Muscle layer of duodenum (tissue), 2 donors: Measurements from ENCODE around the gene COL7A1.
A peak's percentile ranks its signal among the peaks of the same experiment; 100 is the strongest.
"Not testable (repeated sequence)": the region's sequence is repeated elsewhere in the genome, so short reads cannot be mapped to it uniquely, and the experiment has no call there.

Experiments used
- H3K27ac ChIP-seq: one replicate; pipeline ENCODE4 v1.7.0; 2013; ENCODE audit warnings: mild to moderate bottlenecking, low read length
- H3K27me3 ChIP-seq: one replicate; pipeline ENCODE4 v1.7.0; 2013; ENCODE audit warnings: low read depth, mild to moderate bottlenecking, control low read depth, low read length
- H3K36me3 ChIP-seq, 2 donors: one replicate each; pipeline ENCODE4 v1.7.0; 2013; ENCODE audit warnings: low read length in 2 of 2, control low read depth in 1 of 2, mild to moderate bottlenecking in 1 of 2; ENCODE audit not compliant: insufficient read depth in 2 of 2, control insufficient read depth in 1 of 2
- H3K4me1 ChIP-seq, 2 donors: one replicate each; pipeline ENCODE4 v1.7.0; 2013; ENCODE audit warnings: low read length in 2 of 2, mild to moderate bottlenecking in 2 of 2, control low read depth in 1 of 2, moderate library complexity in 1 of 2; ENCODE audit not compliant: insufficient read depth in 2 of 2, control insufficient read depth in 1 of 2
- H3K4me3 ChIP-seq, 2 donors: one replicate each; pipeline ENCODE4 v1.7.0; 2013; ENCODE audit warnings: low read length in 2 of 2, low read depth in 1 of 2, mild to moderate bottlenecking in 1 of 2
- H3K9me3 ChIP-seq, 2 donors: one replicate each; pipeline ENCODE4 v1.7.0; 2013; ENCODE audit warnings: low read length in 2 of 2, control low read depth in 1 of 2, mild to moderate bottlenecking in 1 of 2; ENCODE audit not compliant: control insufficient read depth in 1 of 2
- donor health status: healthy.

COL7A1 gene

GRCh38 chr3:48558493-48559134 is 36.5 kb downstream of the COL7A1 start:
- H3K27me3 ChIP-seq = no peaks in the 10 kb centered on the region
- peaks cover 0 to 1% of the 10 kb centered on the region in 2 donors for H3K36me3 ChIP-seq
- H3K4me3 ChIP-seq = no peak overlapping the region
- no peaks in the 10 kb centered on the region for H3K9me3 ChIP-seq
- H3K27ac ChIP-seq = no peak overlapping the region
- peaks cover 12 to 42% of the 10 kb centered on the region in 2 donors for H3K4me1 ChIP-seq

DNA sequence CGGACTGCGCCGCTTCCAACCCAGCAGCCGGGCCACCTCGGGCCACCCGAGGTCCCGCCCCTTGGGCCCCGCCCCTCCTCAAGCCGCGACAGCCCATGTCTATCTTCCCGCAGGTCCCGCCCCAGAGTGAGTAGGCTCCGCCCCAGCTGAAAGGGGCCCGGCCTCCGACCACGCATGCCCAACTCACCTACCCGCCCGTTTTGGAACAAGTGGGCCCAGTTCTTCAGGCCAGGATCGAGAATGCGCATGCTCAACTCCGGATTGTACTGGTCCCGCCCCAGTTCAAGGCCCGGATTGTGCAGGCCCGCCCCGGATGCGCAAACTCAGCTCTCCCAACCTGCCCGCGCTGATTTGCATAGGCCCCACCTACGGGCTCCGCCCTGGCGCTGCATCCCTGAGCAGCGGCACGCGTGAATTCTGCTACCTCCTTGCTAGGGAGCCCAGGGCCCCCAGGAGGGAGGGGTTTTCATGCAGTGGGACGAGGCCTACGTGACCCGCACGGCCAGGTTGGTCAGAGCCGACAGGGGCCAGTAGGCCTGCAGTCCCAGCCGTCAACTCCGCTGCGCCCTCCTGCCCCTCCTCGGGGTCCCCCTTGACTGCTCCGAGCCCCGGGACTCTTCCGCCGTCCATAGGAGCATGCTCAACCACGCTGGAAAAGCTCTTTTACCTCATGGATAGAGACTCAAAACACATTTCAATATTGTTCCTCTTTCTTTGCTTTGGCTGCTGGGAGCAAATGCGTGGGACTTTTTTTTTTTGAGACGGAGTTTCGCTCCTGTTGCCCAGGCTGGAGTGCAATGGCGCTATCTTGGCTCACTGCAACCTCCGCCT is 38.1 kb downstream of the COL7A1 start, which contains the start of gene PFKFB4:
Gene PFKFB4 (minus strand): TSS at position 8 of the 831 bp plus-strand sequence. CDS start 26 bp downstream, outside the sequence.
- Histone ChIP-seq H3K9me3 (no peaks in the 10 kb centered on the region), H3K27me3 (no peaks in the 10 kb centered on the region), H3K27ac (peak within 1 kb of the TSS; percentile 62), H3K36me3 (no peaks in the 10 kb centered on the region), H3K4me3 (peak within 1 kb of the TSS; percentile 74 to 86), H3K4me1 (peaks cover 12 to 42% of the 10 kb centered on the region in 2 donors)

DNA sequence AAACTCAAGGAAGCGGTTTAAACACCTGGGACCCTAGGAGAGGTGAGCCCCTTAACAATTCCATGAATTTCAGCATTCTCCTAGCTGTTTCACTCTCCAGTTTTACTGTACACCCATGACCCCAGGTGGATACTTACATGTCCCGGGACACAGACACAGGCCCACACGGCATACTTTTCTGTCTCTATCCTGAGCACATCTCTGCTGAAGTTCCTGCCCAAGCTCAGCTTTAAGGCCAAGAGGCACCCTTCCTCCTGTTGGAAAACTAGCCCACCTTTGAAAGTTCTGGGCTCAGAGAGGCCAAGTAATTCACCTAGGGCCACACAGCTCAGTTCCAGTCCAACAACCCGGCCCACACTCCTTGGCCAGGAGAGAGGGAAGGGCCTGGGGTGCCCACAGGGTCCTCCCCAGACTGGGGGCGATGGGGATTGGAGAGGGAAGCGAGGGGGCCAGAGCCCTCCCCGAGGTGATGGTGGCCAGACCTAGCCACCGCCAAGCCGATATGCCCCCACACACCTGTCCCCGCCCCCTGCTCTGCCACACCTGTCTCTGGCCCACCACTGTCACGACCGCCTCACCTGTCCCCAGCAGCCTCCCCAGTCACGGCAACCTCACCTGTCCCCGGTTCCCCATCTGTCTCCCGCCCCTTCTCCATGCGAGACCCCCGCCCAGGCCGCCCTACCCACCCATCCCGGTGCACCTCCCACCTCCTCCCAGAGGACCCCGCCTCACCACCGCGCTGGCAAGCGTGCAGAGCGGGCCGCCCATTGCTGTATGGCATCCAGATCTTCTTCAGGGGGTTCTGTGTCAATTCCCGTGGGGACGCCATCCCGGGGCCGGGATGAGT is 39.0 kb downstream of the COL7A1 start:
- H3K4me3 ChIP-seq = peak overlapping the region; percentile 42 to 86
- H3K27me3 ChIP-seq = no peaks in the 10 kb centered on the region
- peaks cover 12 to 39% of the 10 kb centered on the region in 2 donors for H3K4me1 ChIP-seq
- peak overlapping the region; percentile 62 for H3K27ac ChIP-seq
- no peaks in the 10 kb centered on the region for H3K36me3 ChIP-seq
- no peaks in the 10 kb centered on the region for H3K9me3 ChIP-seq

DNA sequence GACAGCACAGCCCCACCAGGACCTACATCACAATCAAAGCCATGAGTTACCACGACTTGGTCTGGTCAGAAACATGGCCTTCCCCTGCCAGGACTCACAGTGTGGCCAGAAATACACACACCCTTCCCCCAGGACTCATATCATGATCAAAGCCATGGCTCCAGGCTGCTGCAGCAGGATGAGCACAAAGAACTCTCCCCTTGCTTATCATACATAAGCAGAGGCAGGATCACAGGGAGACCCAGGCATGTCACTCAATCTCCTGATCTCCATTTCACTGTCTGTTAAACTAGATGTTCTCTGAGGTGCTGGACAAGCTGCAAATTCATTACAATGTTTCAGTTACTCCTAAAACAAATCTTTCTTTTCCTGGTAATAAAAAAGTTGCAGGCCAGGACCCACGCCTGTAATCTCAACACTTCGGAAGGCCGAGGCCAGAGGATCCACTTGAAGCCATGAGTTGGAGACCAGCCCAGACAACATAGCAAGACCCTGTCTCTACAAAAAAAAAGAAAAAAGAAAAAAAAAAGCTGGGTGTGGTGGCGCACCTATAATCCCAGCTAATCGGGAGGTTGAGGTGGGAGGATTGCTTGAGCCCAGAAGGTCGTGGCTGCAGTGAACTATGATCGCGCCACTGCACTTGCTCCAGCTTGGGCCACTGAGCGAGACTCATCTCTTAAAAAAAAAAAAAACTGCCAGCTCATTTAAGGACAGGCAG is 39.7 kb downstream of the COL7A1 start:
- Histone ChIP-seq H3K4me3 (peak overlapping the region in 1 of 2 donors; percentile 42), H3K9me3 (no peaks in the 10 kb centered on the region), H3K4me1 (peaks cover 9 to 32% of the 10 kb centered on the region in 2 donors), H3K36me3 (no peaks in the 10 kb centered on the region), H3K27ac (no peak overlapping the region), H3K27me3 (no peaks in the 10 kb centered on the region)

GRCh38 chr3:48553886-48554845 is 41.0 kb downstream of the COL7A1 start:
- Histone ChIP-seq H3K9me3 (no peaks in the 10 kb centered on the region), H3K4me1 (peaks cover 4 to 23% of the 10 kb centered on the region in 2 donors), H3K4me3 (no peak overlapping the region), H3K36me3 (peaks cover 0 to 4% of the 10 kb centered on the region in 2 donors), H3K27me3 (no peaks in the 10 kb centered on the region), H3K27ac (no peak overlapping the region)

DNA sequence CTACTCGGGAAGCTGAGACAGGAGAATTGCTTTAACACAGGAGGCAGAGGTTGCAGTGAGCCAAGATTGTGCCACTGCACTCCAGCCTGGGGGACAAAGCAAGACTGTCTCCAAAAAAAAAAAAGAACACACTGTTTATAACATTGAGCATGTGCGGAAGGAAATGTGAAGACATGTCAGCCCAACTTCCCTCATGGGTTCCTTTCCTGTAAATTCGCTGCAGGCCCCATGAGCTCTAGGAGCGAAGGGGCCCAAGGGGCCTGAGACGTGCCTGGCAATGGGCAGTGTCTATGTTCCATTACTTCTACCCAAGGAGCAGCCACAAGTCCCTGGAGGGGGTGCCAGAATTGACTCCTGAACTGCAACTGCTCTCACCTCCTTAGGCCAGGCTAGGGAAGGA is 41.8 kb downstream of the COL7A1 start:
- H3K36me3 ChIP-seq = peaks cover 0 to 4% of the 10 kb centered on the region in 2 donors
- H3K4me1 ChIP-seq = peaks cover 4 to 22% of the 10 kb centered on the region in 2 donors
- H3K27me3 ChIP-seq = no peaks in the 10 kb centered on the region
- H3K9me3 ChIP-seq = no peaks in the 10 kb centered on the region
- H3K27ac ChIP-seq = no peak overlapping the region
- H3K4me3 ChIP-seq = no peak overlapping the region

DNA sequence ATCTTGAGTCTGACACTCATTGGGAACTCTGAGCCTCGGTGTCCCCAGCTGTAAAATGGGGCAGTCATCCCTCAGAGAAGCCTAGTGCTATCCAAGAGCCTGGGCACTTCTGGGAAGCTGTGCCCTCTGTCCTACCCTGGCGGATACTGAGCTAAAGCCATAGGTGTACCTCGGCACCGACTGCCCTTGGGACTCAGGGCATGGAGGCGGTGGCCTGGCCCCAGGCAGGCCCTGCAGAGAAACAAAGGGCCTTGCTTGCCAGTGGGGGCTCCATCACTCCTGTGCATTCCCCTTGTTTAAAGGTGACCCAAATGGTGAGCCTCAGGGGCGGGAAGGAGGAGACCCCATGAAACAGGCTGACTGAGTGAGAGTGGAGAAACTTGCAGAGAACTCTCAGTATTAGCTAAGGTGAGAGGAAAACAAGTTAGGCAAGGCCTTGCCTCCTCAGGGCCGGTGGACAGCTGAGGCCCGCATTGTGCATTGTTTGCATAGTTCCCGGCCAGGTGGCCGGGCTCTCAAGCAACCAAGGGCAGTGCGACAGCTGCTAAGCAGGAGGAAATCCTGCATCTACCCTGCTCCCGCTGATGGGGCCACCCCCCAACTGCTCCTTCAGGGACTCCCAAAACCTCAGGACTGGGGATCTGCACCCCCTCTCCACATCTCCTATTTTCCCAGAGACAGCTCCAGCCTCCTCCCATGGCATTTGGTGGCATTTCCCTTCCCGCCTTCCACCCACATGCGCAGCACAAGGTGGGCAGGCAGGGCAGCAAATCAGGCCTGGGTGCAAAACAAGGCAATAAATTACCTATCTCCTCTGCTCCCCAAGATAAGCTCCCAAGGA is 42.8 kb downstream of the COL7A1 start:
- peaks cover 0 to 4% of the 10 kb centered on the region in 2 donors for H3K36me3 ChIP-seq
- no peaks in the 10 kb centered on the region for H3K9me3 ChIP-seq
- H3K27ac ChIP-seq = no peak overlapping the region
- H3K4me3 ChIP-seq = no peak overlapping the region
- peaks cover 4 to 15% of the 10 kb centered on the region in 2 donors for H3K4me1 ChIP-seq
- H3K27me3 ChIP-seq = no peaks in the 10 kb centered on the region

- H3K4me1 ChIP-seq = peaks cover 4 to 11% of the 10 kb centered on the region in 2 donors
- not testable (repeated sequence) for H3K4me3 ChIP-seq, H3K36me3 ChIP-seq, H3K27me3 ChIP-seq, H3K27ac ChIP-seq, H3K9me3 ChIP-seq
Observed at GRCh38 chr3:48551651-48552050, 43.5 kb downstream of the COL7A1 start.
